ENCODE measurements around the gene LAMC3.
"Not testable (repeated sequence)": the region's sequence is repeated elsewhere in the genome, so short reads cannot be mapped to it uniquely, and the experiment has no call there.

Gene LAMC3

DNA sequence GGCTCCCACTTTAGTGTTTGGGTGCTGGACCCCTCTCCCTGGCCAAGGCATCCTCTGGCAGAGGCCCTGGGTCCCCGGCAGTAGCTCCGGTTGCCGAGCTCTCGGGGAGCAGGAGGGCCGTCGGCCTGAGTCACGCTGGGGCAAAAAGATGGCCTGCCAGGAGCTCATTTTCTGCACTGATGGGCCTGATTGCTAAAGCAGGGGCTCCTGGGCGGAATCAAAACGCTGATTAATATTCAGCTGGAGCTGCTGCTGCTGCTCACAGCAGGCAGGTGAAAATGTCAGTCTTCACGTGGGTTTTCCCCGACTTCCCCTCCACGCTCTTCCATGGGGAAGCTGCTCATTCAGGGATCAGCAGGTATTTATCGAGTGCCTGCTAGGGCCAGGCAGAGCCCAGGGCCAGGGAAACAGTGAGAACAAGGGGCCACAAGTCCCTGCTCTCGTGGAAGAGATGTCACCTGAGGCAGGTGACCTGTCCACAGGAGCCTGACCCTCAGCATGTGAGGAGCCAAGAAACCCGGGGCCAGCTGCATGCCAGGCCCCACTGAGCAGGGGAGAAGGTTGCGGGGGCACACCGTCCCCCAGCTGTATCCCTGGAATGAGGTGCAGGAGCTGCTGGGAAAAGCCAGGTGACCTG, 22.1 kb downstream of the LAMC3 start:
- DNase-seq = no peak

DNA sequence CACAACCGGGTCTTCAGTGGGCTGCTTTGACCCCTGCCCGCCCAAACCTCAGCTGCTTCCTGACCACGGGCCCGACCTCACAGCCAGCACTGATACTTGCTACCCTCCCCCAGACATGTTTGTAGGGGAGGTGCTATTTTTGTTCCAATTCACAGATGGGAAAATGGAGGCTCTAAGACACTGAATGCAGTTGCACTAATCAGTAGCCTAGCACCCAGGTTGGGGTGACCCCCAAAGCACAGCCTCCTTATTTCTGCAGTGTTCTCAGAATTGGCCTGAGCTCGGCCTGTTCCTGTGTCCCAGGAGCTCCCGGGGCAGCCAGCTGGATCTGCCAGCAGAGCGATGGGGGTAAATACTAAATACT, 22.6 kb downstream of the LAMC3 start:
- no peak for DNase-seq

GRCh38 chr9:131032384-131032783, 23.4 kb downstream of the LAMC3 start:
- DNase-seq = no peak

DNA sequence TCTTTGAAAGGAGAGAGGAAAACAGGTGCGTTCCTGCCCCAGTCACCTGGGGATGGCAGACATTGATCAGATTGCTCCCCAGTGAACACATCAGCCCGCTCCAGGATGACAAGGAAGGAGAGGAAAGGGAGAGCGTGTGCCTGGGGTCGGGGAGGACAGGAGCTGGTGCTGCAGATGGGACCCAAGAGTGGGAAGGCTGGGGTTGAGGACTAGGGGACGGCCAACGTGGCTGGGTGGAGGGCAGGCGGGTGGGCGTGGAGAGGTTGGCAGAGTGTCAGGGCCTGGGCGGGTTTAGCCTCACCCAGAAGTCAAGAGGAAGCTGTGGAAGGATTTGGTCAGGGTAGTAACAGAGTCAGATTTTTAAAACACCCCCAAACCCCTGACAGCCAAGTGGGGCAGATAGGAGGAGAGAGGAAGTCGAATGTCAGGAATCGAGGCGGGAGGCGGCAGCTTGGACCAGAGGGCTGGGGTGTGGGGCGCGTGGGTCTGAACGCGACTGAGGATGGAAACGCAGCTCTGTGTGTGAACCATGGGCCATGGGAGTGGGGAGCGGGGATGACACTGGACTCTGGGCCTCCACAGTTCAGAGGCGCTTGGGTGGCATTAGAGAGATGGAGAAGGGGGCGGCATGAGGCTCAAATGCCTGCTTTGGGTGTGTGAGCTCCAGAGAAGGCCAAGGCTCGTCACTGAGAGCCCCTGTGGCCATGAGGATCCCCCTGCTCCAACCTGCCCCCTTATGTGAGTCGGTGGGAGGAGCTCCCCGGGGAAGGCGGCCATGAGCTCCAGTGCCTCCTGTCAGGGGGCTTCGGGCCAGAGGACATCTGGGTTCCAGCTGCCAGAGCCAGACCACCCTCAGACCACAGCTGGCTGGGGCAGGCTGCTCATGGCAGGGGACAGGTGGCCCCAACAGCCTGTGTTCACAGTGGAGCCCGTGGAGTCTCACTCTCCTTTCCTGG, 24.6 kb downstream of the LAMC3 start:
- no peak for DNase-seq

- DNase-seq = no peak
Observed at GRCh38 chr9:131034268-131034667, 25.3 kb downstream of the LAMC3 start.

DNA sequence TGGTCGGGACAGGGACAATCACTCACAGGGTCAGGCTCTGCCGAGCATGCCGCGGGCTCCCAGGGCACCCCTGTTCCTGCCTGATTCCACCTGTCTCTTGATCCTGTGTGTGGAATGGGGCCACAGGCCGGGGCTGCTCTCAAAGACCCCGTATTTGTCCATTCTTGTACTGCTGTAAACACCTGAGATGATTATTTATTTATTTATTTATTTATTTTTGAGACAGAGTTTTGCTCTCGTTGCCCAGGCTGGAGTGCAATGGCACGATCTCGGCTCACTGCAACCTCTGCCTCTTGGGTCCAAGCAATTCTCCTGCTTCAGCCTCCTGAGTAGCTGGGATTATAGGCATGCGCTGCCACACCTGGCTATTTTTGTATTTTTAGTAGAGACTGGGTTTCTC, 25.8 kb downstream of the LAMC3 start:
- not testable (repeated sequence) for DNase-seq

GRCh38 chr9:131035548-131035947, 26.6 kb downstream of the LAMC3 start:
- DNase-seq = no peak

DNA sequence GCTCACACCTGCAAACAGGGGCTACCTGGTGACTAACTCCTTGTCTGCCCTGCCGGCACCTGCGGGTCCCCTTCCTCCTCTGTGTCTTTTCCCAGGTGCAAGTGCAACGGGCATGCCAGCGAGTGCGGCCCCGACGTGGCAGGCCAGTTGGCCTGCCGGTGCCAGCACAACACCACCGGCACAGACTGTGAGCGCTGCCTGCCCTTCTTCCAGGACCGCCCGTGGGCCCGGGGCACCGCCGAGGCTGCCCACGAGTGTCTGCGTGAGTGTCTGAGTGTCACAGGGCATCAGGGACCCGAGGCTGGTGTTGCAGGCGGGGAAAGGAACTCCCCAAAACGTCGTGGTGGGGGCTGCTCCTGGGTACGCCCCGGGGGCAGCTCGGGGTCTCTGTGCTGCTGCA, 27.1 kb downstream of the LAMC3 start:
- no peak for DNase-seq

- no peak for DNase-seq
Observed at GRCh38 chr9:131036529-131037334, 27.8 kb downstream of the LAMC3 start.

DNA sequence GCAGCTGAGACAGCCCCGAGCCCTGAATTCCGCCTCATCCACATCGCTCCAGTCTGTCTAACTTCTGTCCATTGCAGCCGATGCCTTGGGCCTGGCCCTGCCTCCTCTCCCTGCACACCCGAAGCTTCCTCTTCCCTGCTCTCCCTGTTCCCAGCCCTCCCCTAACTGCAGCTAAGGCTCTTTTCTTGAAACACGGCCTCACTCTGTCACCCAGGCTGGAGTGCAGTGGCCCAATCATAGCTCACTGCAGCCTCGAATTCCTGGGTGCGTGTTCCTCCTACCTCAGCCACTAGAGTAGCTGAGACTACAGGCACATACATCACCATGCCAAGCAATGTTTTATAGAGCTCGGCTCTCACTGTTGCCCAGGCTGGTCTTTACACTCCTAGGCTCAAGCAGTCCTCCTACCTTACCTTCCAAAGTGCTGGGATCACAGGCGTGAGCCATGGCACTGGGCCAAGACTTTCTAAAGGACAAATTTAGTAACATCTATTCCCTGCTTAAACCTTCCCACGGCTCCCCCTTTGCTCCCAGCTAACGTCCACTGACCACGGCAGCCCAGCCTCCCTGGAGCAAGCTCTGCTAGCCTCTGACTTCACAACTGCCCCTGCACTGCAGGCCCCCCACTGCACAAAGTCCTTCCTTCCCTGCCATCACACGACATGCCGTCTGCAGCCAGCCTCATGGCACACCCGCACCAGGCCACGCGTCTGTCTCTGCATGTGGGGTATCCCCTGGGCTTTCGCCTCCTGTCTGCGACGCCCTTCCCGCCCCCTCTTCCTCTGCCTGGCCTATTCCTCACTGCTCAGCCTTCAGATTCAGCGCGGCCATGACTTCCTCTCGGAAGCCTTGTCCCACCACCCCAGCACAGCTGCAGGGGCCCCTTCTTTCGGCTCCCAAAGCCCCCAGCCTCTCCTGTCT, 28.6 kb downstream of the LAMC3 start:
- no peak for DNase-seq

GRCh38 chr9:131038256-131039128, 29.5 kb downstream of the LAMC3 start:
- DNase-seq = no peak

DNA sequence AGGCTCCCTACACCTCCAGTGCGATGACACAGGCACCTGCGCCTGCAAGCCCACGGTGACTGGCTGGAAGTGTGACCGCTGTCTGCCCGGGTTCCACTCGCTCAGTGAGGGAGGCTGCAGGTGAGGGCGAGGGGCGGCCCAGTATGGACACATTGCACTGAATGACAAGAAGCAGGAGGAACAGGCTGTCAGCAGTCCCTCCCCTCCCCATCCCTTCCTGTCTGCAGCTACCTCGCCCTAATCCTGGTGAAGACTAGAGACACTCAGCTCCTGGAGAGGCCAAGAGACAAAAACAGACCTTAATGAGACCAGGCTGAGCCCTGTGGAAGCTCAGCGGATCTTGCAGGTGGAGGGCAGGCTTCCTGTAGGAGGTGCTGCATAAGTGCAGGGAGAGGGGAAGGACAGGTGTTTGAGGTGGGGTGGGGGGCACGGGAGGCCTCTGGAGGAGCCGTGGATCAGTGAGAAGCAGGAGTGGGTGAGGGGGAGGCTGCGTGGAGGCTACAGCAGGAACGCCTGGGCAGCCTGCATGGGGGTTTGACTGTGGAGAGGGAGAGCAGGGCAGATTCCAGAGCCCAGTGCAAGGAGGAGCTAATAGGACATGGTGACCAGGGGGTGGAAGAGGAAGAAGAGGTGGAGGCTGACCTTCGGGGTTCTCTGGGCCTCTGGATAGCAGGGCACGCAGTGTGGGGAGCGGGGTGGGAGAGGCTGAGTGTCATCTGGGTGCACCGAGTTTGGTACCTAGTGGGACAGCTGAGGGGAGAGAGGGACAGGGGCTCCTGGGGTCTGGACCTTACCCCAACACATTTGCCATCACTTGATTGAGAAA, 30.4 kb downstream of the LAMC3 start:
- no peak for DNase-seq

DNA sequence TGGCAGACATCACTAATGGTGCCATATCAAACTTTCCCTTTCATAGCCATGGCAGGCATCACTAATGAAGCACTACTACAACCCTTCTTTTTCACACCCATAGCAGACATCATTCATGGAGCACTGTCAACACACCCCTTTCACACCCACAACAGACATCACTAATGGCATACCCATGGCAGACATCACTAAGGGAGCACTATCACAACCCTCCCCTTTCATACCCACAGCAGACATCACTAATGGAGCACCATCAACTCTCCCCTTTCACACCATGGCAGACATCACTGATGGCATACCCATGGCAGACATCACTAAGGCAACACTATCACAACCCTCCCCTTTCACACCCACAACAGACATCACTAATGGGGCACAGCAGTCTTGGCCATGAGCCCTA, 33.7 kb downstream of the LAMC3 start:
- DNase-seq = no peak

GRCh38 chr9:131043087-131043486, 34.1 kb downstream of the LAMC3 start:
- no peak for DNase-seq

DNA sequence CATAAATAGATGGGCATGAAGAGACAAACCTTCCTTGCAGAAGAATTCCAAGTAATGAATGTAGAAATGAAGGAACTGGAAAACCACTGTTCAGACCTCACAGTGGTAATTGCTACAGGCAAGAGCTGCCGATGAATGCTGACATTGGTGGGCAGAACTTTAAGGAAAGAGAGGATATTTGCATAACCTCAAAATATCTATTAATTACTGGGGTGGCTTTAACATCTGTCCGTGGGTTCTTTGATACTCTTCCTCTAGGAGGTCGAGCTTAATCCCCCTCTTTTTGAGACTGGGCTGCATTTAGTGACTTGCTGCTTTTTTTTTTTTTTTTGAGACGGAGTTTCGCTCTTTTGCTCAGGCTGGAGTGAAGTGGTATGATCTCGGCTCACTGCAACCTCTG, 34.7 kb downstream of the LAMC3 start:
- no peak for DNase-seq

GRCh38 chr9:131045300-131046092, 36.5 kb downstream of the LAMC3 start:
- no peak for DNase-seq

DNA sequence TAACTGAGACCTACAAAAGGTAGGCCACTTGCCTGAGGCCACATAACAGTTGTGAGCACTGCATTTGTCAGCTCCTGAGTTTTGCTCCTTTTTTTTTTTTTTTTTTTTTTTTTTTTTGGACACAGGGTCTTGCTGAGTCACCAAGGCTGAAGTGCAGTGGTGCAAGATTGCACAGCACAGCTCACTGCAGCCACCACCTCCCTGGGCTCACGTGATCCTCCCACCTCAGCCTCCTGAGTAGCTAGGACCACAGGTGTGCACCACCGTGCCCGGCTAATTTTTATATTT, 37.1 kb downstream of the LAMC3 start:
- DNase-seq = no peak

- peak; percentile 50 for DNase-seq
Observed at GRCh38 chr9:131046581-131047202, 37.7 kb downstream of the LAMC3 start.

- no peak for DNase-seq
Observed at GRCh38 chr9:131048332-131048731, 39.4 kb downstream of the LAMC3 start.

Data from NCI-H1436 (cell line).